Stimulated activated CD4-positive, alpha-beta T cell treated with anti-CD3 and anti-CD28 coated beads, Interleukin-4, amount 100 ng/mL, for 1 hour (primary cell): ENCODE results near the gene C7orf57.
"Not testable (repeated sequence)": the region's sequence is repeated elsewhere in the genome, so short reads cannot be mapped to it uniquely, and the experiment has no call there.

Source experiments
- DNase-seq: peaks from one replicate; pipeline ENCODE4 v3.0.0-alpha.2; 2020

Gene C7orf57

DNA sequence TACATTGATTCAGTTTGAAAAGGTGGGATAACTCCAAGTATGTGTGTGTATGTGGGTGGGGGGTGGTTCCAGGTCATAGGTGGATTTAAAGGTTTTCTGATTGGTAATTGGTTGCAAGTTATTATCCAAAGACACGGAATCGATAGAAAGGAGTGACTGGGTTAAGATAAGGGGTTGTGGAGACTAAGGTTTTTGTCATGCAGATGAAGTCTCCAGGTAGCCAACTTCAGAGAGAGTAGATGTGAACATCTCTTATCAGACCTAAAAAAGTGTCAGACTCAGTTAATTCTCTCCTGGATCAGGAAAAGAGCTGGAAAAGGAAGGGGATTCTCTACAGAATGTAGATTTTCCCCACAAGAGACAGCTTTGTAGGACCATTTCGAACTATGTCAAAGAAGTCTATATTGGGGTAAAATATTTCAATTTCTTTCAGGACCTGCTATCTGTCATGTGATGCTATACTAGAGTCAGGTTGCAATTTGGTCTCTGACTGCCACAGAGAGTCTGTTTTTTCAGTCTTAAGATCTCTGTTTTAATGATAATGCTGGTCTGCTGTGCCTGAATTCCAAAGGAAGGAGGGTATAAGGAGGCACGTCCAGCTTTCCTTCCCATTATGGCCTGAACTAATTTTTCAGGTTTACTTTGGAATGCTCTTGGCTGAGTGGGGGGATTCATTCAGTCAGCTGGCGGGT is 3.6 kb downstream of the C7orf57 start:
- no peak for DNase-seq

DNA sequence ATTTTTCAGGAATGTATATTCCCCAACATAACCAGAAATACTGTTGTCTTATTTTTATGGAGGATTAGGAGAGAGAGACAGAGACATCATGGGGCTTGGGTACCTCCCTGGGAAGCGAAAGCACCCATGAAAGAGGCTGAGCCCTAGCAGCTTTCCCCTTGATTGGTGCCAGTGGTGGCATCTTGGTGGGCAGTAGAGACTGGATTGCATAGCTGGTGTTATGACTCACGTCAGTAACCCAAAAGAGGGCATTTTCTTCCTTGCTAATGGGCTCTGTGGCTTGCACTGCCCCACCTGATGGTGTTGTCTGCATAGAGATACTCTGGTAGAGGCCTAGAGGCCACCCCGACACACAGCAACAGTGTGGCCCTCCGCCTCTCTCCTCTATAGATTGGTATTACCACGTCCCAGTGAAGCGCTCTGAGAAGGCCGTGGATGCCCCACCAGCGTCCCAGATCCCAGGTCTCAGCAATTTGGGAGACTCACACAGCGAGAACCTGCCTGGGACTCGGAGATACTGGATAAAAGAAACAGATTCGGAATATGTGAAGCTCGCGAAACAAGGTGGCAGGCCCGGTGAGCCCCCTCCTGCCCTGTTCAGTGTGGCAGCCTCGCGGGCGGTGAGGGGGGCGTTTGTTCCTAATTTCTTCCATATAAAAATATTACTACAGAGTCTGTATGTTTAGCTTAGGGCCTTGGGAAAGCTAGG is 5.8 kb downstream of the C7orf57 start:
- DNase-seq = no peak

DNA sequence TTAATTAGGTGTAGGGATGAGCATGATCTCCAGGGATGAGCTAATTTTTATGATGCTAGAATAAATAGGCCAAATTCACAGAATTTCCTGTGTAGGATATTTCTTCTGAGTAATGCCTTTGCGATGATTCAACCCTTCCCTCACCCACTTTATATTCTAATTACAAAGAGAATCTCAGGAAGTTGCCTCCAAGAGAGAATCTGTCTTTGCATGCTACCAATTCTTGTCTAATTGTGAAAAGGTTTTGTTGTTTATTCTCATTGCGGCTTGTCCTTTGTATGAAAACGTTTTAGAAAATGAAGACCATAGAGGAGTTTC is 6.3 kb downstream of the C7orf57 start:
- DNase-seq = no peak

DNA sequence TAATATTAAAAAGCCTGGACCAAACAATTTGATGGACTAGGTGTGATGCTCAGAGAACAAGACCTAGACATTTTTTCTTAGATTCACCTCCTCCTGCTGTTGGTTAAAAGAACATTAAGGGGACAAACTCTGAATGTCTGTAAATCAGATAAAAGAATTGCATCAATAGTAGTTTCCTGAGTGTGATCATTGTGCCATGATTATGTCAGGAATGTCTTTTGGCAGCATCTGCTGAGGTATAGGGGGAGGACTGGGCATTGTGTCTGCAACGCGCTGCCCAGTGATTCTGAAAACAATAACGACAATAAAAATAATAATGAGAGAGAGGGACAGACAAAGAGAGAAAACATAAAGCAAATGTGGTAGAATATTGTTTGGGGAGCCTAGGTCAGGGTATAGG is 6.9 kb downstream of the C7orf57 start:
- DNase-seq = no peak

DNA sequence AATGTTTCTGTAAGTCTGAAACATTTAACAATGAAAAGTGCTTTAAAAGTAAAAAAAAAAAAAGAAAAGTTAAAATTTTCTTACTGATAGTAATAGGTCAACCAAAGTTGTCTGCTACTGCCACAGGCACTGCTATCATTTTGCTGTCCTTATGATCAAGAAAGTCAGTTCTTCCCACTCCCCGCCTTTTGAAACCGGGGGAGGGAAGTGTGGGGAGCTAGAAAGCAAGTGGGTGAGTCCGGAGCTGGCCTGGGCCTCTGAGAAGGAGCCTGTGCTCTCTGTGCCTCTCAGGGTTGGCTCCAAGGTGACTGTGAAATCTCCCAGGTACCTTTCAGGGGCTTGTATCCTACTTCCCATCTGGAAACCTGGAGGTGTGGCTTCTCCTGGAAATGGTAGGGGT is 7.3 kb downstream of the C7orf57 start:
- DNase-seq = no peak

DNA sequence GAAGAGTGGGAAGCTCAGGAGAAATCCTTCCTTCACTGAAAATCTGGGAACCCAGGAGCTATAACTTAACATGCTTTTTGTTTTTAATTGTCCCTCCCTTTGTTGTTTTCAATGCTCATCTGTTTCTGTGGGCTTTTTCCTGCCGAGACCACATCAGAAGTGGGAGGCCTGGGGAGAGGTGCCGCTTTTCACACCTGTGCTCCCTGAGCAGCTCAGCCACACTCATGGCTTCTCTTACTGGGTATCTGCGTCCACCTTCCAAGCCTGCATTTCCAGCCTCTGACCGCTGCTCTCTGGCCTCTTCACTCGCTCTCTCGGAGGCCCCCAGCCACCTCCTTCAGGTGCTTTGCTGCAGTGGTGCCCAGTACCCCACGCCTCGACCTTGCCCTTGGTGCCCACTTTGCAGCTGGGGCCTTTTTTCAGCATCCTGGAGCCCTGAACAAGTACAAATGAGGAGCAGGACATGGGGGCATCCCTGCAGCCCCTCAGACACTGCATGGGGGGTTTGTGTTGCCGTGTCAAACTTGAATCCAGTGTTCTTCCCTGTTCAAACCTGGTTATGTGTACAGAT is 9.9 kb downstream of the C7orf57 start:
- no peak for DNase-seq

DNA sequence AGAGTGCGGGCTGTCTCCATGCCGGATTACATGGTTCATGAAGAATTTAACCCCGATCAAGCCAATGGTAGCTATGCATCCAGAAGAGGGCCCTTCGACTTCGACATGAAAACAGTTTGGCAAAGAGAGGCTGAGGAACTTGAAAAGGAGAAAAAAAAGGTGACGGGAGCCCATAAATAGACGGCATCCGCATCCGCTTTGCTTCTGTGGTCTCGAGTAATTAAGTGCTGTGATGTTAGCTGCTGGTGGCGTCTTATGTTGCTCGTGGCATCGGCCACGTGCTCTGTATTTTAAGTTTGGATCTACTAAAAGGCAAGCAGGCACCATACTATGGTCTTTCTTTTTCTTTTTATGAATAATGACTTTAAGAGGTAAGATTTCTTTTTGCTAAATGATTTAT is 11.1 kb downstream of the C7orf57 start:
- DNase-seq = no peak

DNA sequence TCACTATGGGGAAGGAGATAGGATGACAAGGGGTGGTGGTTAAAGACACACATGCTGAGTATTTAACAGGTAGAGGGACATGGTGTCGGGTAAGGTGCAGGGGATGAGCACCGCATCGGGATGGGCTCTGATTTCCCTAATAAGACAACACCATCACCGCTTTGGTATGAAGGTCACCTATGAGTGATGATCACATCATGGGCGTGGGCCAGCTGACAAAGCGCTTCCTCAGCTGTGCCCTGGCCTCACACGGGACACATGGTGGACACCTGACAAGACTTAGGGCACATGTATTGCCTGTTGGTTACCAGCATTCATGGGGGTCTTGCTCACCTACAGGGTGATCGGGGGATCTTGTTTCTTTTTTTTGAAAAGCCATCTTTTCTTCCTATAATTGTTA is 12.8 kb downstream of the C7orf57 start:
- no peak for DNase-seq

DNA sequence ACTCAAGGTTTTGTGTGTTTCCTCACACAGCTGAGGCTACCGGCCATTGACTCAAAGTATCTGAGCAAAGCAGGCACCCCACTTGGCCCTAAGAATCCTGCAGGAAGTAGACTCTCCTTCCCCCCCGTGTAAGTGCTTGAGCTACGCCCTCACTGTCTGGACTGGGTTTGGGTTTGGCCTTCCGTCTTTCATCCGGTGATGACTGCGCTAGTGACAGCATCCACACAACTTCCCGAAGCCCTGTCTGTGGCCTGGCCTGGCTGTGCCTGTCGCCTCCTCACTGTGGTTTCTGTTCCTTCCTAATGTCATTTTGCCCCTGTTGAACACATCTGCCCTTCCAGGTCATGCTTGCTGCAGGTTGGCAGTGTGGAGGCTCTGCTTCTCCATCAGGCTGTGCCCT is 14.5 kb downstream of the C7orf57 start:
- no peak for DNase-seq

DNA sequence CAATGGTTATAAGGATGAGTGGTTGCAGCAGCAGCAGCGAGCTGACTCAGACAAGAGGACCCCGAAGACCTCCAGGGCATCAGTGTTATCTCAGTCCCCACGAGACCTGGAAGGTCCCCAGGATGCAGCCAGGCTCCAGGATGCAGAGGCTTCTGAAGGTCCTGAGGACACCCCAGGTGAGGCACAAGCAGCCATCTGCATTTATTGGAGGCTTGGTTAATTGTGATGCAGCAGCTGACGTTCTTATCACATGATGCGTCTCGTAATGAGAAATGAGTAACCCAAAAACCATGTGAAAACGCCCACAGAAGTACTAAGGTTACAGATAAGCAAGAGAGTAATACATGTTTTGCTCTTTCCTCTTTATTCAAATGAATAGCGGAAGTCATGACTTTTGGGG is 17.4 kb downstream of the C7orf57 start:
- DNase-seq = no peak

DNA sequence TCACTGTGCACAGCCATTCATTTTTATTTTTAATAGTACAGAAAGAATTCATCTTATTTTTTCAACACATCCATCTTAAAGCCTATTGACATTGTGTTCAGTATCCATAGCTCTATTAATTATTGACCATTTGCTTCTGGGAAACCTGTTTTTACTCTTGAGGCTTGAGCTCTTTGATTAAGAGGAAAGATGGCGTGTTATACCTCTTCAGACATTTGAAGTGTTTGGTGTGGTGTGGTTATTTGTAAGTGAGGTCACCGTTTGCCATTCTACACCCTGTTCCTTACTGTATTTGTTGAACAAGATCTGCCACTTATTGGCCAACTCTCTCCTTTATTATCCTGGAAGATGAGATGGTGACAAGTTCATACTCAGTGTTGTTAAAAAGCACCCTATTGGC is 18.4 kb downstream of the C7orf57 start:
- DNase-seq = no peak

DNA sequence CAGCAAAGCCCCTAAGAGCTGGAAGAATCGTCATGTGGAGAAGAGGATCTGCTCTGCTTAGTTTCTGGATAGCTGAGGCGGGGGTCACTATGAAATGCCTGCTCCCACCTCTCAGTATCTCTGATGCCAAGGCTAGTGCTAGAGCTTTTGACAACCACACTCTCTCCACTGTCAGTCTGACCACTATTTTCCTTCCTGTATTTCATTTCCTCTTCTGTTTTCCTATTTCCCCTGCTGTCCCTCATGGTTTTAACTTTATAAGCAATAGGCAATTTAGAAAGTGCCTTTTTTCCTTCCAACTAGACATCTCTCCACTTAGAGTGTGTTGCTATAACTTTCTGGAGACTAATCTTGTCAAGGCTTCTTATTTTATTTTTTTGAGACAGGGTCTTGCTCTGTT is 23.6 kb downstream of the C7orf57 start:
- no peak for DNase-seq

DNA sequence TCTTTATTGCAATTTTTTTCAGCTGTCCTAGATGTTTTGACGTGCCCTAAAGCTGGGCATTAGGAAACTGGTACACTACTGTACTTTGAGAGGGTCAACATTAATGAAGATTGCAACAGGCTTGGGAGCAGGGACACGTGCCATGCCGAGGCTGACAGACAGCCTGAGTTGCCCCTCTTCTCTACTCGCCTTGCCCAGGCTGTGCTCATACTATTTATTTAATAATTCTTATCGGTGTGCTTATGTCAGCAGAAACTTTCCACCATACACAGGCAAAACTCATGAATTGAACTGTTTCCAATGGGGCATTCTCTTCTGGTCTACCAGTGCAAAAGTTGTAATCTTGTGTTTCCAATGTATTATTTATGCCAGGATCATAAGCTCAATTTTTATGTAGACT is 24.4 kb downstream of the C7orf57 start:
- no peak for DNase-seq

DNA sequence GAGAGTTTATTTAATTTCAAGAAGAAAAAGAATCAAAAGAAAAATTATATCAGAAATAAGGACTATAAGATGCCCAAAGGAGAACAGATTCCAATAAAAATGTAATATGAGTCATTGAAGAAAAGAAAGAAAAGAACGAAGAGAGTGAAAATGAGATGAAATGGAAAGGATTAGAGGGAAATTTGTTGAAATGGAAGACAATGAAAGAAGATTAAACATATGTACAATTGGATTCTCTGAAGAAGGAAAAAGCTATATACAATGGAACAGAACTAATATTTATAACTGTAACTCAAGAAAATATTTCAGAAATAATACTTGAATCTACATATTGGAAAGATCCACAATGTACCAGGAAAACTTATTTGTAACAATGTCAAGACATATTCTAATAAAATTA is 28.6 kb downstream of the C7orf57 start:
- no peak for DNase-seq

DNA sequence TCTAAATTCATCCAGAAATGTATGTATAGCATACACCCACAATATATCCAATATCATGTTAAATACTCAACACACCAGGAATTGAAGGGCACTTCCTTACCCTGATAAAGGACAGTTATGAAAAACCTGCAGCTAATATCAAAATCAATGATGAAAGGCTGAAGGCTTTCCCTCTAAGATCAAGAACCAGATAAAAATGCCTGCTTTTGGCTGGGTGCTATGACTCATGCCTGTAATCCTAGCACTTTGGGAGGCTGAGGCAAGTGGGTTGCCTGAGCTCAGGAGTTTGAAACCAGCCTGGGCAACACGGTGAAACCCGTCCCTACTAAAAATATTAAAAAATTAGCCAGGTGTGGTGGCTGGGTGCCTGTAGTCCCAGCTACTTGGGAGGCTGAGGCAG is 32.1 kb downstream of the C7orf57 start:
- DNase-seq = no peak

DNA sequence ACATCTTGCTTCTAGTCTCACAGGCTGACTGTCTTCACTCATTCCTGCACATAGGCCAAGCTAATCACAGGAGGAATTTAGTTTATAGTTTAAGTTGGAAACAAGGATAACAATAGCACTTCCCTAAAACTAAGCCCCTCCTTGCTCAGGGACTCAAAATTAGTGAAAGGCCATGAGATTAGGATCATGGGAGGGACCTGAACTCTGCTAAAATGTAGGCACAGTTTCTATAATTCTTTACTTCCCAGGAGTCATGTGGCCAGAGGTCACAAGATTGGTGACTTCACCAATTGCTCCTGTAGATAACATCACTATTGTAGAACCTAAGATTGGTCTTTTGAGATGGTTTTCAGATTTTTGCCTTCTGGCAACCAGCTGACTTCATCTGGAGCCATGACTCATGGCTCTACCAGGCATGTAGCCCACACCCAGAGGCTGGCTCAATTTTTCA is 38.9 kb downstream of the C7orf57 start:
- no peak for DNase-seq

DNA sequence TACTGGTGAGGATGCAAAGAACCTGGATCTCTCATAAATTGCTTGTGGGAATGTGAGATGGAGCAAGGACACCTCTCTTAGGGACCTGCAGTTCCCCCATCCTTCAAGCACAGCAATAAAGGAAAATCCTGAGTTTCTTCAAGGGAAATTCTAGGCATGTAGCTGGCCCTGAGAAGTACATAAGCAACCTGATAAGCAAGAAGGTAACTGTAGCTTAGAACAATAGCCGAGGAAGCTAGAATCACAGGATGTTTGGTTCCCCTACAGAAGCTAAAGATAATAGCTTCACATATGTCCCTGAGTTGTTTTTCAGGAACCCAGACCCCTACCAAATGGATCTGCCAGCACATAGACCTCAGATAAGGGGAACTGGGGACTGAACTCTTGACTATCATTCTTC is 42.1 kb downstream of the C7orf57 start:
- DNase-seq = no peak

DNA sequence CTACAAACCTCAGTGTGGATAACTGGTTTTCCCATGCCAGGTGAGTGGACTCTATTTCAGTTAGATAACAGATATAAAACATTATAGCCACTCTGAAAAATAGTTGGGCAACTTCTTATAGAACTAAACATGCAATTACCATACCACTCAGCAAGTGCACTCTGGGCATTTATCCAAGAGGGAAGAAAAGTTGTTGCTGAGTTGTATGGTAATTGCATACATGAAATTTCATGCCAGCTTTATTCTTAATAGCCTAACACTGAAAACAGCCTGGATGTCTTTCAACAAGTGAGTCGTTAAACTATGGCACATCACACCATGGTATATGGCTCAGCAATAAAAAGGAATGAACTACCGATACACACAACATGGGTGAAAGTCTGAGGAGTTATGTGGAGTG is 43.1 kb downstream of the C7orf57 start:
- no peak for DNase-seq

DNA sequence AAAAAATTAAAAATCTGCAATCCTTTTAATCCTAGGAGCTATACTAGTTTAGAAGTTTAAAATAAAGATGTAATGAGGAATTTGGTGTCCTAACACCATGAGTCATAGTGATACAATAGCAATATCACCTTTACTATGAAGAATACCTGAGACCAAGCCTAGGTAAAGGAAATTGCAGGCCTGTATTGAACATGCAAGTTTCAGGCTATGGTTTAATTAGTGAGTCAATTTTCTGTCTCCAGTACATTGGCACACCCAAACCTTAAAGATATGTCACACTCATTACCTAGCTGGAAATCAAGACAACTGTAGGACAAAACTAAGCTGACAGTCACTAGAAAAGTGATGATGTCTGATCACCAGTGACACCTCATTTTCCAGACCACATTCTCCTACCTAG is 47.0 kb downstream of the C7orf57 start:
- not testable (repeated sequence) for DNase-seq

DNA sequence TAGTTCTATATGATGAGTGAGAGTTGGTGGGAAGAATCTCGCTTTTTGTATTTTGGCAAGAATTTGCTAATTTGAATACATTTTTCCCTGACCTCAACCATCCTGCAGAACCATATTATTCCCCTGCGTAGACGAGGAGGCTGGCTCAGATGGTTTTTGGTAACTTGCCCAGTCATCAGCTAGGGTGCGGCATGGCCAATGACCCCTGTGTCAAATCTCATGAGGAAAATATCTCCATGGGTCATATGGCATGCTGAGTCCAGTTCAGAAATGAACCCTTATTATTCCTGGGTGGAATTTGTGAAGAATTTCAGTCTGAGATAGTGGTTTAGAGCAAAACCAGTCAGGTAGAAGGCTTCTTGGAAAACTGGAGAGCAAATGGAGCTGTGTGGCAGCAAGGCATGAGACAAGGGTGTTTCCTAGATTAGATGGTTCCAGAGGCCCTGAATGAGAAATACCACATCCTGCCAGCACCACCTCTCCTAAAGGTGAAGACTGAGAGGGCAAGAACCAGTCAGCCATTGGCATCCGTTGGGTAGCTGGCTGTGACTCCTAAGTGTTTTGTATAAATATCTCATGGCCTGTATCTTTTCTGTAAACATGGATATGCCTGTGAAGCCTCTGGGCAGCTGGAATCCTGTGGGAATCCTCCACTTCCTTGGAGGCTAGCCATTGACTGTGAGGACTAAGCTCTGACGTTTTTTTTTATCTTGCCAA is 47.9 kb downstream of the C7orf57 start:
- DNase-seq = no peak

DNA sequence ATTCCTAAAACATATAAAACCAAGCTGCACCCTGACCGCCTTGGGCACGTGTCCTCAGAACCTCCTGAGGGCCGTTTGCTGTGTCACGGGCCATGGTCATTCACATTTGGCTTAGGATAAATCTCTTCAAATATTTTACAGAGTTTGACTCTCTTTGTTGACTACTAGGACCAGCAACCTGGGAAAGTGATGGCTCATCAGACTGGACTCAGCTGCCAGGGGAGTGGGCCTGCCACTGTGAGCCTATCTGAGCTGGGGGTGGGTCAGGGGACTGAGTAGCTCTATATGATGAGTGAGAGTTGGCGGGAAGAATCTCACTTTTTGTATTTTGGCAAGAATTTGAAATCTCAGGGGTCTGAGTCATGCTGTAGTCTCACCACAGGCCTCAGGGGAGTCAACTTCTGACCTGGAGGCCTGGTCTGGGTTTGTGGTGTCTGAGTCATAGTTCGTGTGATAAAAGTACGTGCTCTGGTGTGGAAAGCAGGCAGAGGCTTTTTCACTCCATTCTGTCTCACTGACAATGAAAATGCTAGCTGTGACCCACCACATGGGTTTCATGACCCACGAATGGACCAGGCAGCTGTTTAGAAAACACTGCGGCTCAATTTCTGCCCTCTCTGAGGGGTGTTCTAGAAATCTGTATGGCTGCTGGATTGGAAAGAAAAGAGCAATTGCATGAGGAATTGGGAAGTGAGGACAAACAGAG is 49.5 kb downstream of the C7orf57 start:
- peak; percentile 56 for DNase-seq

DNA sequence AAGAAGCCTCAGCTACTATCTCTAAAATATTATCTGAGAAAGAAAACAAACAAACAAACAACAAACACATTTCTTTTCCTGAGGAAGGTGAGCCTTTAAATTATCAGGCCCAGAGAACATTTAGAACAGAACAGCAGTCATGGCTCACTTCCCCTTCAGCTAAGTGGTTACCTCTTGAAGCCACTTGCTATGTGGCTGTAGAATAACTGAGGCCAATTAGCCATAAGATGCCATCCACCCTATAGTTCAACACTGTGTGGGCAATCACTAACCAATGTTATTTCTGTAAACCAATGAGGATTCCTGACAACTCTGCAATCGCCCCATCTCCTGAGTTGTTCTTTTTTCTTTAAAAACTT is 50.1 kb downstream of the C7orf57 start:
- DNase-seq = no peak

DNA sequence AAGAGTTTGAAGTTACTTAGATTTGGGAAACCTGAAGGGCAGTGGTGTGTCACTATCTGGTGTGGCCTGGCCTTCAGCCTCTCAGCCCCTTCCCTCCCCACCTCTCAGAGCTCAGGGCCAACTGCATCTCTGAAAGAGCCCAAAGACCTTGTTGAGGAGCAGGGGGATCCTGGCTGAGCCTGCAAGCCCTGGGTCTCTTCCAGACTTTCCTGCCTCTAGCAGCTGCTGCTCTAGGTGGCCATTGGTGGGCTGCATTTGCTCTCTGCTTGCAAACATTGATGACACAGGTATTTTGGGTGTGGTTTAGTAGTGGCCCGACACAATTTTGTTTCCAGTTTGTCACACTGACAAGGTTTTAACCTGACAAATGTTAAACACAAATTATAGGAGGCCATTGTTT is 50.6 kb downstream of the C7orf57 start:
- DNase-seq = no peak

DNA sequence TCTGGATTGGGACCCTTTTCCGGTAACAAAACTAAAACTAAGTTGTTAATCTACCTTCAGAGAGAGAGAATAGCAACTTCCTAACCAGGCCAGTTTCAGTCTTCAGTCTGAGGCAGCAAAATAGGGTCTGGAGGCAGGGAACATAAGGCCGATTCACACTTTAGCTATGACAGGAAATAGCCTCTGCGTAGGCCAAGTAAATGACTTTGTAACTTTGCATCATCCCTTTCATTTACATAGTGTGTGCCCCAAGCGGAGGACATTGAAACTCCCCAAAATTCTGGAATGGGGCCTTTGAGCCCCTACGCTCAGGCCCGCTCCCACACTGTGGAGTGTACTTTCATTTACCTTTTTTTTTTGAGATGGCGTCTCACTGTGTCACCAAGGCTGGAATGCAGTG is 52.0 kb downstream of the C7orf57 start:
- DNase-seq = no peak
